Endothelial cell of umbilical vein (primary cell): Measurements from ENCODE around the gene PSME3. TPM values are rescaled to one million over a fixed set of nuclear protein-coding genes. Genes with fewer than 3 reads are reported as not detected.

Source experiments
- BruUV-seq: library from RNA; stranded (reverse); fragments of 400-500 nt; replicated peaks from 2 replicates; lab custom pipeline; 2021; lab: Mats Ljungman, UMichigan
- CTCF ChIA-PET: fragments of 300-600, 350-600 bp; sonication (Branson Sonifier 250); formaldehyde crosslinking; loops from one replicate; lab custom pipeline; 2021; ENCODE audit warnings: antibody characterized with exemption, inconsistent platforms; lab: Charles Lee
- POLR2A ChIA-PET: fragments of 300-600, 350-600 bp; sonication (Branson Sonifier 250); formaldehyde crosslinking; loops from one replicate; lab custom pipeline; 2021; ENCODE audit warnings: antibody characterized with exemption, inconsistent platforms; lab: Charles Lee
- DNase-seq: peaks from one replicate; pipeline ENCODE4 v3.0.0-alpha.2; 2011; ENCODE audit warnings: low read depth, low spot score
- FAIRE-seq: peaks from 2 replicates; lab custom pipeline; 2011; peaks lifted over from hg19 to GRCh38; lab: Jason Lieb, UNC
- H2AFZ ChIP-seq: 2 replicates; pipeline ENCODE4 v1.6.0; 2012; ENCODE audit warnings: low read depth, low read length, control low read depth, inconsistent platforms
- H3K27ac ChIP-seq: 2 replicates; pipeline ENCODE4 v1.5.1; 2011; ENCODE audit warnings: low read depth, mild to moderate bottlenecking, control low read depth, low read length, moderate library complexity; ENCODE audit not compliant: insufficient read depth
- H3K27me3 ChIP-seq, 2 experiments: 2 replicates each; pipeline versions ENCODE4 v1.6.0 to v1.6.1; 2011; ENCODE audit warnings: low read length in 2 of 2, mixed read lengths in 1 of 2; ENCODE audit not compliant: control insufficient read depth in 2 of 2, insufficient read depth in 2 of 2
- H3K36me3 ChIP-seq, 2 experiments: 2 replicates in 1 of 2; 3 replicates in 1 of 2; pipeline ENCODE4 v1.5.1; 2011; ENCODE audit warnings: low read length in 2 of 2, mild to moderate bottlenecking in 1 of 2, moderate library complexity in 1 of 2; ENCODE audit not compliant: control insufficient read depth in 2 of 2, insufficient read depth in 2 of 2; ENCODE audit errors: extremely low read depth in 1 of 2
- H3K4me1 ChIP-seq: 3 replicates; pipeline ENCODE4 v1.5.1; 2011; ENCODE audit warnings: mild to moderate bottlenecking, low read length; ENCODE audit not compliant: control insufficient read depth, insufficient read depth; ENCODE audit errors: extremely low read depth
- H3K4me2 ChIP-seq: 2 replicates; pipeline ENCODE4 v1.6.1; 2011; ENCODE audit warnings: low read length, control low read depth, mixed read lengths; ENCODE audit not compliant: insufficient read depth
- H3K4me3 ChIP-seq, 3 experiments: fragments of 200-600 bp in 1 of 3; sonication (generic), shearing (Covaris generic) in 1 of 3; replicated peaks in 1 of 3; 2 replicates each; pipeline ENCODE4 v1.5.1; 2011 to 2016; ENCODE audit warnings: control low read depth in 3 of 3, low read length in 3 of 3, mild to moderate bottlenecking in 2 of 3, inconsistent platforms in 1 of 3, low read depth in 1 of 3, moderate library complexity in 1 of 3; ENCODE audit not compliant: insufficient read depth in 1 of 3
- H3K79me2 ChIP-seq: 2 replicates; pipeline ENCODE4 v1.6.0; 2012; ENCODE audit warnings: low read length, inconsistent platforms; ENCODE audit not compliant: control insufficient read depth, insufficient read depth
- H3K9ac ChIP-seq: replicated peaks from 2 replicates; pipeline ENCODE3; 2011; ENCODE audit warnings: low read length, control low read depth; ENCODE audit not compliant: insufficient read depth; ENCODE audit errors: extremely low read depth
- H3K9me1 ChIP-seq: replicated peaks from 3 replicates; pipeline ENCODE4 v1.6.0; 2011; ENCODE audit warnings: mild to moderate bottlenecking, low read length; ENCODE audit not compliant: control insufficient read depth, insufficient read depth; ENCODE audit errors: extremely low read depth
- H3K9me3 ChIP-seq: replicated peaks from 2 replicates; pipeline ENCODE4 v1.5.1; 2012; ENCODE audit warnings: low read length, inconsistent platforms; ENCODE audit not compliant: control insufficient read depth, insufficient read depth
- H4K20me1 ChIP-seq: replicated peaks from 2 replicates; pipeline ENCODE3; 2011; ENCODE audit warnings: mild to moderate bottlenecking, low read length; ENCODE audit not compliant: control insufficient read depth, insufficient read depth; ENCODE audit errors: extremely low read depth
- CTCF ChIP-seq, 2 donors: IDR thresholded peaks; 1 replicate in 1 of 2; 2 replicates in 1 of 2; pipeline ENCODE4 v1.5.1; 2011; ENCODE audit warnings: low read length in 2 of 2, mild to moderate bottlenecking in 2 of 2, moderate library complexity in 2 of 2, control low read depth in 1 of 2, inconsistent platforms in 1 of 2, low read depth in 1 of 2; ENCODE audit not compliant: insufficient read depth in 1 of 2; ENCODE audit errors: extremely low read depth in 1 of 2
- EZH2 ChIP-seq: IDR thresholded peaks from 2 replicates; pipeline ENCODE4 v1.6.1; 2012; ENCODE audit warnings: borderline replicate concordance, low read depth, mild to moderate bottlenecking, moderate library complexity, low read length, inconsistent platforms; ENCODE audit not compliant: severe bottlenecking
- FOS ChIP-seq: IDR thresholded peaks from 2 replicates; pipeline ENCODE4 v1.6.1; 2011; ENCODE audit warnings: mild to moderate bottlenecking, low read length, moderate library complexity, borderline replicate concordance; ENCODE audit not compliant: insufficient read depth
- GATA2 ChIP-seq: IDR thresholded peaks from 2 replicates; pipeline ENCODE4 v1.7.0; 2011; ENCODE audit warnings: low read depth, mild to moderate bottlenecking, moderate library complexity, mixed read lengths, low read length; ENCODE audit not compliant: insufficient read length, insufficient read depth
- JUN ChIP-seq: IDR thresholded peaks from 2 replicates; pipeline ENCODE4 v1.6.1; 2011; ENCODE audit warnings: borderline replicate concordance, low read depth; ENCODE audit not compliant: insufficient read length, insufficient read depth
- MAX ChIP-seq: IDR thresholded peaks from 2 replicates; pipeline ENCODE4 v1.6.1; 2011; ENCODE audit not compliant: insufficient read depth, insufficient read length
- MYC ChIP-seq: IDR thresholded peaks from one replicate; pipeline ENCODE4 v1.6.1; 2011; ENCODE audit warnings: mild to moderate bottlenecking, low read depth, low read length
- POLR2A ChIP-seq: IDR thresholded peaks from 2 replicates; pipeline ENCODE4 v1.6.1; 2012; ENCODE audit warnings: low read depth, mild to moderate bottlenecking, control low read depth, low read length
- POLR2AphosphoS5 ChIP-seq: IDR thresholded peaks from 2 replicates; pipeline ENCODE4 v1.6.1; 2012; ENCODE audit warnings: low read depth, mild to moderate bottlenecking, control low read depth, low read length, moderate library complexity; ENCODE audit not compliant: insufficient read depth
- dilution Hi-C: fragments of 300-500 bp; cut with MboI; formaldehyde crosslinking; loops from one replicate; pipeline ENCODE4 v1.15.0; 2019; ENCODE audit warnings: low sequenced_read_pairs; ENCODE audit not compliant: extremely low pct_ligation_motif_present
- intact Hi-C: fragments of 100-400 bp; cut with micrococcal nuclease; formaldehyde crosslinking; loops from one replicate; pipeline ENCODE4 v1.10.0; 2022
- polyA plus RNA-seq, 4 experiments: library from polyadenylated mRNA; depleted of rRNA in 3 of 4; stranded (reverse) in 3 of 4; unstranded in 1 of 4; fragments of >200 nt; gene quantifications; 2 replicates each; pipeline versions ENCODE4 v1.2.1 to v1.2.3, GENCODE V29; 2011 to 2012; ENCODE audit warnings: missing spikeins in 1 of 4
- total RNA-seq: library from RNA; stranded (reverse); gene quantifications from 2 replicates; pipeline ENCODE4 v1.2.3, GENCODE V29; 2021

The PSME3 gene
- total and polyA plus RNA-seq, 2 donors (not counting 3 experiments of a cell fraction or from before 2014, with no cell fraction given) = 98.4 to 126 TPM

- no peak overlapping the region for H2AFZ ChIP-seq
- peaks cover 0 to 2% of the 10 kb centered on the region in 2 experiments for H3K36me3 ChIP-seq
- FAIRE-seq (no peak), DNase-seq (no peak)
- ChIA-PET POLR2A (no interaction called here), CTCF (interaction anchor here (1.3 kb wide), 1 partner anchor 29 kb away, joined by 5 read pairs; the partner anchor contains the start of gene BECN1)
- H3K9me3 ChIP-seq = no peaks in the 10 kb centered on the region
- dilution Hi-C loops = no loop called here
- peaks cover 11% of the 10 kb centered on the region for H3K4me1 ChIP-seq
- H3K79me2 ChIP-seq = no peaks in the 10 kb centered on the region
- no peak overlapping the region for H3K4me2 ChIP-seq
- no peaks in the 10 kb centered on the region for H4K20me1 ChIP-seq
- no peak overlapping the region for H3K9ac ChIP-seq
- no peaks in the 10 kb centered on the region for H3K27me3 ChIP-seq
- no peak for TF ChIP-seq EZH2
- TF ChIP-seq JUN = no peak
- no peak for TF ChIP-seq CTCF (IDR thresholded peaks at IDR 0.05; ENCODE audit: extremely low read depth in 1 of 2, insufficient read depth in 1 of 2, low read depth in 1 of 2, low read length in 2 of 2)
- TF ChIP-seq FOS = no peak
- no peak for TF ChIP-seq MAX
- TF ChIP-seq POLR2AphosphoS5 = no peak
- TF ChIP-seq GATA2 = no peak
- no peak for TF ChIP-seq POLR2A
- no peak for TF ChIP-seq MYC
- intact Hi-C loops = no loop called here
- no TSS peak for BruUV-seq
- H3K9me1 ChIP-seq = no peaks in the 10 kb centered on the region
- no peak overlapping the region for H3K27ac ChIP-seq
- H3K4me3 ChIP-seq = no peak overlapping the region
Measured at GRCh38 chr17:42795465-42795864, 37.7 kb upstream of the PSME3 start.
